Measurements from ENCODE around the gene TELO2.
"Not testable (repeated sequence)": the region's sequence is repeated elsewhere in the genome, so short reads cannot be mapped to it uniquely, and the experiment has no call there.

Gene TELO2

GRCh38 chr16:1457489-1458245 is 35.5 kb upstream of the TELO2 start:
- no peak for DNase-seq (ENCODE audit: low read depth)

- DNase-seq (ENCODE audit: low read depth) = no peak
These were observed 34.7 kb upstream of the TELO2 start for GRCh38 chr16:1458336-1458976.

GRCh38 chr16:1458977-1459341 is 34.2 kb upstream of the TELO2 start:
- DNase-seq (ENCODE audit: low read depth) = no peak

- DNase-seq (ENCODE audit: low read depth) = no peak
These were observed 33.2 kb upstream of the TELO2 start for GRCh38 chr16:1459967-1460366.

GRCh38 chr16:1460602-1461138 is 32.5 kb upstream of the TELO2 start:
- DNase-seq (ENCODE audit: low read depth) = no peak

- no peak for DNase-seq (ENCODE audit: low read depth)
These were observed 32.0 kb upstream of the TELO2 start for GRCh38 chr16:1461146-1461545.

GRCh38 chr16:1464196-1464893 is 28.8 kb upstream of the TELO2 start:
- DNase-seq (ENCODE audit: low read depth) = no peak

GRCh38 chr16:1464894-1465566 is 28.1 kb upstream of the TELO2 start:
- no peak for DNase-seq (ENCODE audit: low read depth)

- DNase-seq (ENCODE audit: low read depth) = no peak
These were observed 27.6 kb upstream of the TELO2 start for GRCh38 chr16:1465567-1465915.

GRCh38 chr16:1466054-1466453 is 27.1 kb upstream of the TELO2 start:
- no peak for DNase-seq (ENCODE audit: low read depth)

- DNase-seq (ENCODE audit: low read depth) = no peak
These were observed 26.1 kb upstream of the TELO2 start for GRCh38 chr16:1466968-1467521.

- DNase-seq (ENCODE audit: low read depth) = no peak
These were observed 24.7 kb upstream of the TELO2 start for GRCh38 chr16:1468426-1468810.

GRCh38 chr16:1469141-1469540 is 24.0 kb upstream of the TELO2 start:
- DNase-seq (ENCODE audit: low read depth) = not testable (repeated sequence)

- DNase-seq (ENCODE audit: low read depth) = no peak
These were observed 23.4 kb upstream of the TELO2 start for GRCh38 chr16:1469693-1470201.

GRCh38 chr16:1470481-1471251 is 22.5 kb upstream of the TELO2 start:
- no peak for DNase-seq (ENCODE audit: low read depth)

- no peak for DNase-seq (ENCODE audit: low read depth)
These were observed 21.5 kb upstream of the TELO2 start for GRCh38 chr16:1471569-1472194.

GRCh38 chr16:1472974-1473373 is 20.2 kb upstream of the TELO2 start:
- DNase-seq (ENCODE audit: low read depth) = no peak

GRCh38 chr16:1474082-1474795 is 18.9 kb upstream of the TELO2 start:
- DNase-seq (ENCODE audit: low read depth) = no peak

GRCh38 chr16:1474796-1475551 is 18.2 kb upstream of the TELO2 start, which contains the start of gene CLCN7:
Gene CLCN7, minus strand, starts transcription at chr16:1475028. Its CDS starts 54 bp downstream, at chr16:1474974.
- peak; percentile 87 for DNase-seq (ENCODE audit: low read depth)

Measured in activated T-helper 9 cell treated with anti-CD3 and anti-CD28 coated beads, Interleukin-2, amount 50 U/mL, for 16 hours (primary cell).